DLD1 (cell line): ENCODE data around the gene CGN.

Experiments used
- in situ Hi-C: cut with HindIII; loops from 2 replicates; pipeline ENCODE4 v1.10.0; 2017; ENCODE audit warnings: low sequenced_read_pairs

Gene CGN

GRCh38 chr1:151545542-151545941, 34.4 kb downstream of the CGN start:
- in situ Hi-C loops, result no loop called here

- in situ Hi-C loops, result no loop called here
Measured at GRCh38 chr1:151546011-151546925, 35.1 kb downstream of the CGN start.

GRCh38 chr1:151547119-151547899, 36.1 kb downstream of the CGN start:
- in situ Hi-C loops, result no loop called here

GRCh38 chr1:151547900-151548230, 36.7 kb downstream of the CGN start:
- in situ Hi-C loops, result no loop called here

- in situ Hi-C loops, result no loop called here
Measured at GRCh38 chr1:151549199-151549598, 38.0 kb downstream of the CGN start.

GRCh38 chr1:151553659-151554058, 42.5 kb downstream of the CGN start:
- in situ Hi-C loops, result no loop called here

- in situ Hi-C loops, result no loop called here
Measured at GRCh38 chr1:151556052-151556451, 44.9 kb downstream of the CGN start.

GRCh38 chr1:151562661-151563060, 51.5 kb downstream of the CGN start:
- in situ Hi-C loops, result no loop called here

- in situ Hi-C loops, result no loop called here
Measured at GRCh38 chr1:151563376-151563775, 52.2 kb downstream of the CGN start.

- in situ Hi-C loops, result no loop called here
Measured at GRCh38 chr1:151565502-151566189, 54.5 kb downstream of the CGN start.

GRCh38 chr1:151568626-151569088, 57.5 kb downstream of the CGN start:
- in situ Hi-C loops, result no loop called here

- in situ Hi-C loops, result no loop called here
Measured at GRCh38 chr1:151570819-151571218, 59.6 kb downstream of the CGN start.

GRCh38 chr1:151574575-151575529, 63.7 kb downstream of the CGN start:
- in situ Hi-C loops, result no loop called here

- in situ Hi-C loops, result no loop called here
Measured at GRCh38 chr1:151577173-151577572, 66.0 kb downstream of the CGN start.

GRCh38 chr1:151578941-151579340, 67.8 kb downstream of the CGN start:
- in situ Hi-C loops, result no loop called here

- in situ Hi-C loops, result no loop called here
Measured at GRCh38 chr1:151579436-151580225, 68.4 kb downstream of the CGN start.

GRCh38 chr1:151581451-151581850, 70.3 kb downstream of the CGN start:
- in situ Hi-C loops, result no loop called here

- in situ Hi-C loops, result no loop called here
Measured at GRCh38 chr1:151581921-151582320, 70.7 kb downstream of the CGN start.

GRCh38 chr1:151583796-151584195, 72.6 kb downstream of the CGN start:
- in situ Hi-C loops, result no loop called here
